HepG2 (cell line): ENCODE measurements around the gene HNRNPA1L2. TPM values are rescaled to one million over a fixed set of nuclear protein-coding genes. Genes with fewer than 3 reads are reported as not detected.

ENCODE experiments used
- AKNA ChIP-seq: sonication (generic); formaldehyde crosslinking; IDR thresholded peaks from 2 replicates; pipeline ENCODE4 v1.4.0; 2020; ENCODE audit warnings: missing genetic modification reagents, borderline replicate concordance
- ARID2 ChIP-seq: sonication (generic); formaldehyde crosslinking; IDR thresholded peaks from 2 replicates; pipeline ENCODE4 v1.8.1; 2022; ENCODE audit warnings: mild to moderate bottlenecking, missing genetic modification reagents, borderline replicate concordance
- HNRNPLL ChIP-seq: fragments of 200-400 bp; formaldehyde crosslinking; IDR thresholded peaks from 2 replicates; pipeline ENCODE4 v1.6.1; 2017; ENCODE audit warnings: mild to moderate bottlenecking, low read depth, low read length; ENCODE audit not compliant: poor library complexity, severe bottlenecking
- HOXD1 ChIP-seq: sonication (generic); formaldehyde crosslinking; IDR thresholded peaks from 2 replicates; pipeline ENCODE4 v1.5.0; 2020; ENCODE audit warnings: missing genetic modification reagents
- NONO ChIP-seq, 2 experiments: fragments of 450-650 bp in 1 of 2; sonication (generic) in 1 of 2; formaldehyde crosslinking in 1 of 2; IDR thresholded peaks in 1 of 2; conservative IDR thresholded peaks in 1 of 2; 2 replicates each; pipeline versions ENCODE4 v1.6.1 to v1.8.0; 2017 to 2022; ENCODE audit warnings: mild to moderate bottlenecking in 1 of 2, missing genetic modification reagents in 1 of 2, moderate library complexity in 1 of 2
- NR2F6 ChIP-seq, 2 experiments: IDR thresholded peaks; 2 replicates each; pipeline ENCODE4 v1.6.1; 2016; ENCODE audit warnings: antibody characterized with exemption in 1 of 2, mild to moderate bottlenecking in 1 of 2
- PRMT3 ChIP-seq: sonication (generic); formaldehyde crosslinking; IDR thresholded peaks from 2 replicates; pipeline ENCODE4 v1.8.1; 2022; ENCODE audit warnings: low read depth, mild to moderate bottlenecking, moderate library complexity, missing genetic modification reagents, borderline replicate concordance
- SIN3A ChIP-seq: IDR thresholded peaks from 2 replicates; pipeline ENCODE4 v1.6.1; 2011; ENCODE audit warnings: low read depth, mild to moderate bottlenecking, control low read depth, low read length, borderline replicate concordance
- TBX2 ChIP-seq: sonication (generic); formaldehyde crosslinking; IDR thresholded peaks from 2 replicates; pipeline ENCODE4 v1.5.0; 2020; ENCODE audit warnings: missing genetic modification reagents, mild to moderate bottlenecking, borderline replicate concordance
- YY1 ChIP-seq: IDR thresholded peaks from 2 replicates; pipeline ENCODE4 v1.6.1; 2011; ENCODE audit warnings: low read length, low read depth, moderate library complexity, mild to moderate bottlenecking; ENCODE audit not compliant: insufficient read depth, insufficient replicate concordance
- ZFP1 ChIP-seq: IDR thresholded peaks from 2 replicates; pipeline ENCODE4 v1.6.1; 2016
- ZNF337 ChIP-seq: sonication (generic); formaldehyde crosslinking; IDR thresholded peaks from 2 replicates; pipeline ENCODE4 v1.5.1; 2020; ENCODE audit warnings: missing genetic modification reagents, low read depth, mild to moderate bottlenecking, borderline replicate concordance
- ZSCAN30 ChIP-seq: sonication (generic); formaldehyde crosslinking; IDR thresholded peaks from 2 replicates; pipeline ENCODE4 v1.5.0; 2020; ENCODE audit warnings: mild to moderate bottlenecking, missing genetic modification reagents
- polyA plus RNA-seq, 8 experiments: library from polyadenylated mRNA; depleted of rRNA in 3 of 8; stranded (reverse) in 7 of 8; unstranded in 1 of 8; fragments of >200 nt; fragmentation: Illumina TruSeq in 4 of 8; extraction: Trizol in 4 of 8; gene quantifications; 2 replicates each; pipeline versions ENCODE4 v1.2.1 to v1.2.3, GENCODE V29; 2011 to 2016; ENCODE audit warnings: low read depth in 4 of 8, missing spikeins in 1 of 8, mixed read lengths in 1 of 8; ENCODE audit not compliant: insufficient read depth in 1 of 8
- total RNA-seq, 5 experiments: library from RNA; depleted of rRNA; stranded (reverse); fragments of >200 nt; fragmentation: Illumina TruSeq; extraction: Trizol; gene quantifications; 2 replicates each; pipeline ENCODE4 v1.2.3, GENCODE V29; 2016; ENCODE audit warnings: low read depth in 1 of 5
- TF ChIP-seq, protein P1 (sequence below): sonication (generic); formaldehyde crosslinking; IDR thresholded peaks from 2 replicates; pipeline ENCODE4 v1.5.1; 2020; ENCODE audit warnings: missing genetic modification reagents, mild to moderate bottlenecking, borderline replicate concordance
- TF ChIP-seq, protein P2 (sequence below): sonication (generic); formaldehyde crosslinking; IDR thresholded peaks from 2 replicates; pipeline ENCODE4 v1.4.0; 2020; ENCODE audit warnings: missing genetic modification reagents, low read depth, mild to moderate bottlenecking, borderline replicate concordance
- TF ChIP-seq, protein P3 (sequence below): sonication (generic); formaldehyde crosslinking; IDR thresholded peaks from 2 replicates; pipeline ENCODE4 v1.8.0; 2022; ENCODE audit warnings: missing genetic modification reagents, mild to moderate bottlenecking, moderate library complexity, borderline replicate concordance

Gene HNRNPA1L2
- total and polyA plus RNA-seq, 2 of the 13 experiments (the other 11 are each of a cell fraction or from before 2014, with no cell fraction given) = 3.6 to 7.1 TPM

- TF ChIP-seq YY1 = peak; percentile 81
- TF ChIP-seq HNRNPLL = peak; percentile 72
- 0 out of 2 replicates have a peak, but pooled peaks have one; percentile 55 for TF ChIP-seq ZSCAN30 (CRISPR knock-in tag)
- TF ChIP-seq ARID2 (CRISPR knock-in tag) = no peak
- peak; percentile 92; the same call in 1 of the 2 replicates for TF ChIP-seq SIN3A
- peak; percentile 83 for TF ChIP-seq TBX2 (CRISPR knock-in tag)
- no peak for TF ChIP-seq NONO (IDR thresholded peaks at IDR 0.05)
- peak; percentile 95 for TF ChIP-seq NONO (CRISPR knock-in tag; conservative IDR thresholded peaks at IDR 0.05)
- TF ChIP-seq, protein P1, sequence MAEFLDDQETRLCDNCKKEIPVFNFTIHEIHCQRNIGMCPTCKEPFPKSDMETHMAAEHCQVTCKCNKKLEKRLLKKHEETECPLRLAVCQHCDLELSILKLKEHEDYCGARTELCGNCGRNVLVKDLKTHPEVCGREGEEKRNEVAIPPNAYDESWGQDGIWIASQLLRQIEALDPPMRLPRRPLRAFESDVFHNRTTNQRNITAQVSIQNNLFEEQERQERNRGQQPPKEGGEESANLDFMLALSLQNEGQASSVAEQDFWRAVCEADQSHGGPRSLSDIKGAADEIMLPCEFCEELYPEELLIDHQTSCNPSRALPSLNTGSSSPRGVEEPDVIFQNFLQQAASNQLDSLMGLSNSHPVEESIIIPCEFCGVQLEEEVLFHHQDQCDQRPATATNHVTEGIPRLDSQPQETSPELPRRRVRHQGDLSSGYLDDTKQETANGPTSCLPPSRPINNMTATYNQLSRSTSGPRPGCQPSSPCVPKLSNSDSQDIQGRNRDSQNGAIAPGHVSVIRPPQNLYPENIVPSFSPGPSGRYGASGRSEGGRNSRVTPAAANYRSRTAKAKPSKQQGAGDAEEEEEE (CRISPR knock-in tag) = 0 out of 2 replicates have a peak, but pooled peaks have one; percentile 29
- TF ChIP-seq, protein P2, sequence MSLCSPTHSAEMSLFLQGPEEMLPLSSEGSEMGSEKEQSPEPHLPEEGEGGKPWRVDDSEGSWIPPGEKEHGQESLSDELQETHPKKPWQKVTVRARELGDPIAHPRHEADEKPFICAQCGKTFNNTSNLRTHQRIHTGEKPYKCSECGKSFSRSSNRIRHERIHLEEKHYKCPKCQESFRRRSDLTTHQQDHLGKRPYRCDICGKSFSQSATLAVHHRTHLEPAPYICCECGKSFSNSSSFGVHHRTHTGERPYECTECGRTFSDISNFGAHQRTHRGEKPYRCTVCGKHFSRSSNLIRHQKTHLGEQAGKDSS (CRISPR knock-in tag) = 0 out of 2 replicates have a peak, but pooled peaks have one; percentile 67
- 0 out of 2 replicates have a peak, but pooled peaks have one; percentile 27 for TF ChIP-seq NR2F6 (IDR thresholded peaks at IDR 0.05)
- TF ChIP-seq NR2F6 (CRISPR knock-in tag; IDR thresholded peaks at IDR 0.05) = peak; percentile 69
- peak; percentile 77; the same call in 1 of the 2 replicates for TF ChIP-seq ZFP1 (CRISPR knock-in tag)
- 0 out of 2 replicates have a peak, but pooled peaks have one; percentile 56 for TF ChIP-seq ZNF337 (CRISPR knock-in tag)
- TF ChIP-seq, protein P3, sequence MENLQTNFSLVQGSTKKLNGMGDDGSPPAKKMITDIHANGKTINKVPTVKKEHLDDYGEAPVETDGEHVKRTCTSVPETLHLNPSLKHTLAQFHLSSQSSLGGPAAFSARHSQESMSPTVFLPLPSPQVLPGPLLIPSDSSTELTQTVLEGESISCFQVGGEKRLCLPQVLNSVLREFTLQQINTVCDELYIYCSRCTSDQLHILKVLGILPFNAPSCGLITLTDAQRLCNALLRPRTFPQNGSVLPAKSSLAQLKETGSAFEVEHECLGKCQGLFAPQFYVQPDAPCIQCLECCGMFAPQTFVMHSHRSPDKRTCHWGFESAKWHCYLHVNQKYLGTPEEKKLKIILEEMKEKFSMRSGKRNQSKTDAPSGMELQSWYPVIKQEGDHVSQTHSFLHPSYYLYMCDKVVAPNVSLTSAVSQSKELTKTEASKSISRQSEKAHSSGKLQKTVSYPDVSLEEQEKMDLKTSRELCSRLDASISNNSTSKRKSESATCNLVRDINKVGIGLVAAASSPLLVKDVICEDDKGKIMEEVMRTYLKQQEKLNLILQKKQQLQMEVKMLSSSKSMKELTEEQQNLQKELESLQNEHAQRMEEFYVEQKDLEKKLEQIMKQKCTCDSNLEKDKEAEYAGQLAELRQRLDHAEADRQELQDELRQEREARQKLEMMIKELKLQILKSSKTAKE (CRISPR knock-in tag) = no peak
- no peak; the same call in 1 of the 2 replicates for TF ChIP-seq HOXD1 (CRISPR knock-in tag)
- no peak for TF ChIP-seq PRMT3 (CRISPR knock-in tag)
- TF ChIP-seq AKNA (CRISPR knock-in tag) = no peak
Measured at GRCh38 chr13:52617070-52618060, 24.9 kb upstream of the HNRNPA1L2 start (continued).
